HTERT RPE-1 (cell line): ENCODE data around the gene RBMS2.

Experiments used
- in situ Hi-C: fragments of 300-500 bp; cut with MboI; formaldehyde crosslinking; loops from 4 replicates; pipeline ENCODE4 v1.14.3; 2020; ENCODE audit warnings: low sequenced_read_pairs

RBMS2 gene

GRCh38 chr12:56581418-56582145 lies 60.0 kb downstream of the RBMS2 start:
- in situ Hi-C loops = no loop called here

- in situ Hi-C loops = no loop called here
Observed at GRCh38 chr12:56585098-56585497, 63.5 kb downstream of the RBMS2 start.

- in situ Hi-C loops = no loop called here
Observed at GRCh38 chr12:56589783-56590182, 68.2 kb downstream of the RBMS2 start.

GRCh38 chr12:56590237-56590830 lies 68.7 kb downstream of the RBMS2 start:
- in situ Hi-C loops = no loop called here

GRCh38 chr12:56591126-56591525 lies 69.5 kb downstream of the RBMS2 start:
- in situ Hi-C loops = no loop called here

GRCh38 chr12:56591961-56592360 lies 70.3 kb downstream of the RBMS2 start:
- in situ Hi-C loops = no loop called here

GRCh38 chr12:56593909-56594621 lies 72.4 kb downstream of the RBMS2 start:
- in situ Hi-C loops = no loop called here

GRCh38 chr12:56596815-56597214 lies 75.2 kb downstream of the RBMS2 start:
- in situ Hi-C loops = no loop called here

GRCh38 chr12:56599041-56599440 lies 77.4 kb downstream of the RBMS2 start:
- in situ Hi-C loops = no loop called here

GRCh38 chr12:56599797-56600196 lies 78.2 kb downstream of the RBMS2 start:
- in situ Hi-C loops = no loop called here

GRCh38 chr12:56600753-56601152 lies 79.1 kb downstream of the RBMS2 start:
- in situ Hi-C loops = no loop called here

- in situ Hi-C loops = no loop called here
Observed at GRCh38 chr12:56601503-56601902, 79.9 kb downstream of the RBMS2 start.

GRCh38 chr12:56602239-56602638 lies 80.6 kb downstream of the RBMS2 start:
- in situ Hi-C loops = no loop called here

GRCh38 chr12:56604355-56604754 lies 82.7 kb downstream of the RBMS2 start:
- in situ Hi-C loops = no loop called here

- in situ Hi-C loops = no loop called here
Observed at GRCh38 chr12:56614627-56615026, 93.0 kb downstream of the RBMS2 start.

GRCh38 chr12:56616244-56616643 lies 94.6 kb downstream of the RBMS2 start:
- in situ Hi-C loops = no loop called here

GRCh38 chr12:56616925-56617324 lies 95.3 kb downstream of the RBMS2 start:
- in situ Hi-C loops = no loop called here

GRCh38 chr12:56622535-56622934 lies 100.9 kb downstream of the RBMS2 start:
- in situ Hi-C loops = no loop called here

GRCh38 chr12:56626701-56627100 lies 105.1 kb downstream of the RBMS2 start:
- in situ Hi-C loops = no loop called here

- in situ Hi-C loops = no loop called here
Observed at GRCh38 chr12:56628671-56629458, 107.2 kb downstream of the RBMS2 start.

- in situ Hi-C loops = no loop called here
Observed at GRCh38 chr12:56629459-56630179, 108.0 kb downstream of the RBMS2 start.
